Colonic mucosa (tissue), 4 donors: ENCODE measurements around the gene UTS2R. TPM values are rescaled to one million over a fixed set of nuclear protein-coding genes. Genes with fewer than 3 reads are reported as not detected.

Experiments
- DNase-seq: peaks from one replicate; pipeline ENCODE4 v3.0.0-alpha.2; 2020
- H3K27ac ChIP-seq: fragments of 200-600 bp; one replicate; pipeline ENCODE4 v1.8.0; 2021
- H3K27me3 ChIP-seq: fragments of 200-600 bp; one replicate; pipeline ENCODE4 v1.8.0; 2021
- H3K36me3 ChIP-seq: fragments of 200-600 bp; one replicate; pipeline ENCODE4 v1.8.0; 2021
- H3K4me1 ChIP-seq: fragments of 200-600 bp; one replicate; pipeline ENCODE4 v1.8.0; 2021; ENCODE audit warnings: mild to moderate bottlenecking
- H3K4me3 ChIP-seq: fragments of 200-600 bp; one replicate; pipeline ENCODE4 v1.8.0; 2021
- H3K9ac ChIP-seq, 2 donors: one replicate each; pipeline ENCODE4 v1.7.0; 2013; ENCODE audit warnings: control low read depth in 2 of 2, low read depth in 2 of 2, low read length in 2 of 2
- H3K9me3 ChIP-seq: fragments of 200-600 bp; one replicate; pipeline ENCODE4 v1.8.0; 2021
- CTCF ChIP-seq: fragments of 200-600 bp; IDR thresholded peaks from one replicate; pipeline ENCODE4 v1.8.0; 2022; ENCODE audit warnings: antibody characterized with exemption, mild to moderate bottlenecking
- intact Hi-C: fragments of 100-400 bp; cut with DNase I; formaldehyde crosslinking; loops from one replicate; pipeline ENCODE4 v1.14.1; 2022
- total RNA-seq, 2 donors: library from RNA; stranded (reverse); fragmentation: NEBNext Ultra II Directional in 1 of 2; extraction: Animal tissue kit (Norgen Biotek cat#: 25700) in 1 of 2; gene quantifications; one replicate each; pipeline ENCODE4 v1.2.1, GENCODE V29; 2021
- donor health status: healthy.
- donor health status: DM: no; HTN: no; CAD: no.
- donor health status: DM: no; HTN: no; CAD: no.

Gene UTS2R
- total RNA-seq, 2 donors from 2014 or later, result not detected

DNA sequence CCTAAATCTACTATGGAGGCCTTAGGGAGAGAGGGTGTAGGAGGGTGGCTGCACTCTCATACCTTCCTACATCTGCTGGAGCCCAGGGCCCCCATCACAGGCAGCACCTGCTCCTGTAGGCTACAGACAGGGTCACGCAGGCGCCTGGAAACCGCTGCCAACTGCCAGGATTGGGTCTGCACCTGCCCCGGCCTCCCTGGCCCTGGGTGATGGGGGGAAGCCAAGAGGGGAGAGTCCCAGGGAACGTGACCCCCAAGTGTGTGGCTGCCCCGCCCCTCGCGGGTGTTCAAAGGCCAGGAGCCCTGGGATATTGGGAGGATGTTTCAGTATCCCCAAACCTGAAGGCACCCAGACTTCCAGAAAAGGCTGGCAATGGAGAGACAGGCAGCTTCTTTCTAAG is 18.1 kb upstream of the UTS2R start:
- Histone ChIP-seq H3K27ac (no peak overlapping the region), H3K9ac (no peak overlapping the region), H3K4me3 (no peak overlapping the region), H3K36me3 (no peaks in the 10 kb centered on the region), H3K27me3 (peaks cover 3% of the 10 kb centered on the region), H3K4me1 (peaks cover 4% of the 10 kb centered on the region), H3K9me3 (no peaks in the 10 kb centered on the region)
- TF ChIP-seq CTCF, result no peak
- intact Hi-C loops, result loop anchor here (10.0 kb wide), 1 partner anchor 411 kb away; no protein-coding TSS in a partner anchor
- DNase-seq, result no peak

DNA sequence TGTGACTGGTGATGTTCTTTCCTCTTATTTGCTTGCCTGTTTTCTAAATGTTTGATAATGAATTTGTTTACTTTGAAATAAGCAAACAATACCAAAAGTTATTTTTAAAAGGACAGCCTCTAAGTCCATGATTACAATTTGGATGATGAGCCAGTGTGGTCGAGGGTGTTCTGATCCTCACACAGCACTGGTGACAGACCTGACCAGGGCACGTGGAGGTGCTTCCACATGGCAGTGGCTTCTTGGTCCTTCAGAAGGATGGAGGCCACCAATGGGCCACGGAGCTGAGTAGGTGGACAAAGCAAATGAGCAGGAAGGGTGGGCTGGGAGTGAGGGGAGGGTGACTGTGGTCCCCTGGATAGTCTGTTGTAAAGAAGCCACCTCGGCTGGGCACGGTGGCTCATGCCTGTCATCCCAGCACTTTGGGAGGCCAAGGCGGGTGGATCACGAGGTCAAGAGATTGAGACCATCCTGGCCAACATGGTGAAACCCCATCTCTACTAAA is 16.7 kb upstream of the UTS2R start:
- peaks cover 4% of the 10 kb centered on the region for H3K4me1 ChIP-seq
- peaks cover 3% of the 10 kb centered on the region for H3K27me3 ChIP-seq
- no peak for TF ChIP-seq CTCF
- no peak overlapping the region for H3K27ac ChIP-seq
- intact Hi-C loops, result loop anchor here (2.0 to 10.0 kb wide), 2 partner anchors 198 to 410 kb away; no protein-coding TSS in a partner anchor
- no peak overlapping the region for H3K4me3 ChIP-seq
- no peak overlapping the region for H3K9ac ChIP-seq
- H3K36me3 ChIP-seq, result no peaks in the 10 kb centered on the region
- no peak for DNase-seq
- H3K9me3 ChIP-seq, result no peaks in the 10 kb centered on the region

DNA sequence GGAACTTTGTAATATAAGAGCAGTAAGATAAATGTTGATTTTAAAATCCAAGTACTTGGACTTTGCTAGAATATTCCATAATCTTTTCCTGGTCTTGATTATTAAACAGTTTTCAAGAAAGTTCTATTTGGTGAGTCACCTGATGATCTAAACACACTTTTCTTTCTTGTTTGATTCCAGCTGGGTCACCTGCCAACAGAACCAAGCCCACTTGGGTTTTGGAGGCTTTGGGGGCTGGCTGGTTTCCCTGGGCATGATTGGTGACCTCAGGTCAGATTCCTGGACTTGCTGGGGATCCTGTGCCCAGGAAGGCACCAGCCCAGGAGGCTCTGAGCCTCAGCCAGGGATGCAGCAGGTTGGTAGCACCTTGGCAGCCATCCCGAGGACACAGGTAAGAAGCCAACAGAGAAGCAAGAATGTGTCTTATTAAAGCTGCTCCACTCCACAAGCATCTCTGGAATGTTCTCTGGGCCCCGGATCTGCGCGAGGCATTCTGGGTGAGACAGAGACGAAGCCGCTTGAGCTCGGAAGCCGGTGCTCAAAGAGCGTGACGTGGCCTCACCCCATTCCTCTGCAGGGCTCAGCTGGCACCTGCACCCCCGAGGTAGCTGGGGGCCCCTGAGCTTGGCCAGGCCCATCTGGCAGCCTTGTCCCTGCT is 15.7 kb upstream of the UTS2R start:
- TF ChIP-seq CTCF, result no peak

GRCh38 chr17:82356845-82357355 is 14.7 kb upstream of the UTS2R start:
- intact Hi-C loops, result loop anchor here (10.0 kb wide), 1 partner anchor 408 kb away; no protein-coding TSS in a partner anchor
- H3K9ac ChIP-seq, result no peak overlapping the region

More for the DNA sequence above, 15.7 kb upstream of the UTS2R start:
- Histone ChIP-seq H3K4me1 (peaks cover 4% of the 10 kb centered on the region), H3K27me3 (peaks cover 3% of the 10 kb centered on the region), H3K9me3 (no peaks in the 10 kb centered on the region), H3K36me3 (no peaks in the 10 kb centered on the region), H3K27ac (no peak overlapping the region), H3K9ac (no peak overlapping the region), H3K4me3 (no peak overlapping the region)
- intact Hi-C loops, result loop anchor here (2.0 to 10.0 kb wide), 2 partner anchors 197 to 409 kb away; no protein-coding TSS in a partner anchor
- DNase-seq, result no peak

DNA sequence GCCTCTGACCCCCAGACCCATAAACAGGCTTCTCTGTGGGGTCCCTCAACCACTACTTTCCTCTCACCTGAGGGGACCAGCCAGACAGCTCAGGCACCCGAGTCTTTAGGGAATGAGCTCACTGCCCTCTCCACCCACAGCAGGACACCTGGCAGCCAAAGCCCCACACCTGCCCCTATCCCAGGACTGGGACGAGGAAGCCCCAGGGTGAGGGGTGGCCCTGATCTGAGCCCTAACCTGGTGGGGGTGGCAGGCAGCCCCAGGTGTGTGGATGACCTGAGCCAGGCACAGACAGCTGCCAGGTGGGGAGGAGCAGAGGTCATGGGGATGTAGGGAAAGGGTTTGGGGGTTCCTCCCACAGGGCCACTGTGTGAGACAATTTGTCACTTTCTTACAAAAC is 14.2 kb upstream of the UTS2R start:
- Histone ChIP-seq H3K9me3 (no peaks in the 10 kb centered on the region), H3K4me1 (no peaks in the 10 kb centered on the region), H3K9ac (no peak overlapping the region), H3K27me3 (peaks cover 3% of the 10 kb centered on the region), H3K4me3 (no peak overlapping the region), H3K36me3 (no peaks in the 10 kb centered on the region), H3K27ac (no peak overlapping the region)
- no peak for TF ChIP-seq CTCF
- intact Hi-C loops, result loop anchor here (10.0 kb wide), 1 partner anchor 407 kb away; no protein-coding TSS in a partner anchor
- DNase-seq, result no peak

More at GRCh38 chr17:82356845-82357355, 14.7 kb upstream of the UTS2R start:
- H3K4me1 ChIP-seq, result peaks cover 2% of the 10 kb centered on the region
- DNase-seq, result no peak
- no peaks in the 10 kb centered on the region for H3K36me3 ChIP-seq
- no peak overlapping the region for H3K27ac ChIP-seq
- TF ChIP-seq CTCF, result no peak
- H3K4me3 ChIP-seq, result no peak overlapping the region
- H3K27me3 ChIP-seq, result peaks cover 3% of the 10 kb centered on the region
- H3K9me3 ChIP-seq, result no peaks in the 10 kb centered on the region
